K562 (cell line): ENCODE data around the gene TFF2. TPM values are rescaled to one million over a fixed set of nuclear protein-coding genes. Genes with fewer than 3 reads are reported as not detected.

Experiments
- ATAC-seq: fragments of 200-7000 bp; cut with Tn5 transposase; 3 replicates; pipeline ENCODE4 v1.9.1; 2020; ENCODE audit warnings: moderate library complexity
- BruUV-seq: library from RNA; stranded (reverse); fragments of 400-500 nt; replicated peaks from 2 replicates; lab custom pipeline; 2021; lab: Mats Ljungman, UMichigan
- CTCF ChIA-PET: fragments of 300-600 bp; formaldehyde crosslinking; extraction: SDS; loops from one replicate; lab custom pipeline; 2021; ENCODE audit warnings: low intra/inter-chr PET ratio; lab: Yijun Ruan, JAX
- POLR2A ChIA-PET: fragments of 300-600, 350-650 bp; sonication (Branson Sonifier 250); formaldehyde crosslinking; extraction: SDS; loops from one replicate; lab custom pipeline; 2021; ENCODE audit warnings: antibody characterized with exemption, inconsistent platforms; lab: Yijun Ruan, JAX
- DNase-seq, 4 experiments: peaks; one replicate each; pipeline versions ENCODE4 v3.0.0 to v3.0.0-alpha.2; 2011 to 2018; ENCODE audit warnings: low spot score in 3 of 4, mixed read lengths in 3 of 4; ENCODE audit errors: extremely low read depth in 1 of 4
- FAIRE-seq: peaks from 2 replicates; lab custom pipeline; 2011; peaks lifted over from hg19 to GRCh38; lab: Jason Lieb, UNC
- H2AFZ ChIP-seq: 2 replicates; pipeline ENCODE4 v1.6.0; 2011; ENCODE audit warnings: low read depth, low read length, control low read depth, inconsistent platforms
- H3K27ac ChIP-seq: fragments of 200-600 bp; 3 replicates; pipeline ENCODE4 v1.8.0; 2011; ENCODE audit warnings: low read depth, mild to moderate bottlenecking, control low read depth, inconsistent platforms, low read length, moderate library complexity, mixed read lengths; ENCODE audit errors: extremely low read depth
- H3K27me3 ChIP-seq, 2 experiments: fragments of 300-600 bp in 1 of 2; 2 replicates in 1 of 2; 3 replicates in 1 of 2; pipeline versions ENCODE4 v1.6.0 to v1.8.0; 2011; ENCODE audit warnings: inconsistent platforms in 2 of 2, low read length in 2 of 2, mild to moderate bottlenecking in 1 of 2, mixed read lengths in 1 of 2, moderate library complexity in 1 of 2; ENCODE audit not compliant: control insufficient read depth in 2 of 2, insufficient read depth in 2 of 2
- H3K36me3 ChIP-seq: fragments of 300-600 bp; 3 replicates; pipeline ENCODE4 v1.8.0; 2011; ENCODE audit warnings: mild to moderate bottlenecking, low read length, inconsistent platforms; ENCODE audit not compliant: control insufficient read depth, insufficient read depth
- H3K4me1 ChIP-seq, 2 experiments: fragments of 200-600 bp in 1 of 2; replicated peaks in 1 of 2; 2 replicates in 1 of 2; 3 replicates in 1 of 2; pipeline versions ENCODE4 v1.5.1 to v1.8.0; 2011; ENCODE audit warnings: inconsistent platforms in 2 of 2, low read length in 2 of 2, mild to moderate bottlenecking in 1 of 2, mixed read lengths in 1 of 2, moderate library complexity in 1 of 2; ENCODE audit not compliant: control insufficient read depth in 2 of 2, insufficient read depth in 2 of 2
- H3K4me2 ChIP-seq: 2 replicates; pipeline ENCODE4 v1.6.1; 2011; ENCODE audit warnings: low read length, control low read depth, inconsistent platforms, mixed read lengths; ENCODE audit not compliant: insufficient read depth
- H3K4me3 ChIP-seq: fragments of 200-600 bp; sonication (generic), shearing (Covaris generic); 2 replicates; pipeline ENCODE4 v1.5.1; 2016; ENCODE audit warnings: control low read depth, inconsistent platforms
- H3K79me2 ChIP-seq: fragments of 200-600 bp; 3 replicates; pipeline ENCODE4 v1.8.0; 2011; ENCODE audit warnings: low read length, inconsistent platforms; ENCODE audit not compliant: control insufficient read depth, insufficient read depth
- H3K9ac ChIP-seq, 2 experiments: 2 replicates each; pipeline versions ENCODE4 v1.6.0 to v1.6.1; 2011; ENCODE audit warnings: low read depth in 2 of 2, low read length in 2 of 2, control low read depth in 1 of 2, inconsistent platforms in 1 of 2, mild to moderate bottlenecking in 1 of 2, mixed read lengths in 1 of 2; ENCODE audit not compliant: insufficient read depth in 1 of 2
- H3K9me1 ChIP-seq: one replicate; pipeline ENCODE4 v1.6.0; 2011; ENCODE audit warnings: inconsistent platforms, mild to moderate bottlenecking, low read length, moderate library complexity; ENCODE audit not compliant: control insufficient read depth, insufficient read depth
- H3K9me3 ChIP-seq: replicated peaks from 2 replicates; pipeline ENCODE4 v1.5.1; 2011; ENCODE audit warnings: low read depth, low read length, inconsistent platforms; ENCODE audit not compliant: control insufficient read depth, insufficient read depth
- H4K20me1 ChIP-seq: replicated peaks from 2 replicates; pipeline ENCODE4 v1.6.1; 2011; ENCODE audit warnings: low read length, inconsistent platforms, mixed read lengths; ENCODE audit not compliant: control insufficient read depth, insufficient read depth
- BCLAF1 ChIP-seq, 2 experiments: fragments of 450-650 bp in 1 of 2; IDR thresholded peaks; 2 replicates each; pipeline ENCODE4 v1.6.1; 2011 to 2017; ENCODE audit warnings: low read depth in 2 of 2, antibody characterized with exemption in 1 of 2, borderline replicate concordance in 1 of 2, low read length in 1 of 2, mild to moderate bottlenecking in 1 of 2, mixed read lengths in 1 of 2; ENCODE audit not compliant: control insufficient read depth in 1 of 2
- BRF1 ChIP-seq: IDR thresholded peaks from 3 replicates; pipeline ENCODE4 v1.6.1; 2011; ENCODE audit warnings: borderline replicate concordance, mild to moderate bottlenecking; ENCODE audit not compliant: insufficient read length; ENCODE audit errors: extremely low read depth
- POLR2AphosphoS5 ChIP-seq: IDR thresholded peaks from 2 replicates; pipeline ENCODE4 v1.6.1; 2011; ENCODE audit warnings: mild to moderate bottlenecking, low read depth, low read length, moderate library complexity; ENCODE audit not compliant: control insufficient read depth, insufficient read depth
- SRSF1 ChIP-seq: fragments of 200-400 bp; formaldehyde crosslinking; IDR thresholded peaks from 2 replicates; pipeline ENCODE4 v1.6.1; 2017; ENCODE audit warnings: mild to moderate bottlenecking, low read depth, low read length, moderate library complexity
- TBP ChIP-seq: optimal IDR thresholded peaks from 2 replicates; pipeline ENCODE3; 2011; ENCODE audit warnings: low read depth, low read length, improper control_type of control experiment
- TRIM28 ChIP-seq: fragments of 450-650 bp; IDR thresholded peaks from 2 replicates; pipeline ENCODE4 v1.6.1; 2017
- ZBTB5 ChIP-seq: fragments of 450-650 bp; IDR thresholded peaks from 2 replicates; pipeline ENCODE4 v1.6.1; 2017; ENCODE audit warnings: antibody characterized with exemption
- ZBTB7A ChIP-seq: IDR thresholded peaks from 2 replicates; pipeline ENCODE4 v1.6.1; 2011; ENCODE audit warnings: low read depth, mild to moderate bottlenecking, low read length, moderate library complexity, borderline replicate concordance; ENCODE audit not compliant: control insufficient read depth
- ZFP1 ChIP-seq: fragments of 450-650 bp; formaldehyde crosslinking; IDR thresholded peaks from 2 replicates; pipeline ENCODE4 v1.4.0; 2020; ENCODE audit warnings: mild to moderate bottlenecking, mixed read lengths
- WGBS: fragments of 100-300 bp; shearing (Covaris generic); methylation state at CpG from one replicate; pipeline ENCODE4 v1.1.6; 2016; ENCODE audit warnings: low coverage, mixed read lengths; ENCODE audit not compliant: insufficient coverage; ENCODE audit errors: missing lambda C conversion rate; 5-methylcytosine and 5-hydroxymethylcytosine counted together
- in situ Hi-C: fragments of 300-500 bp; cut with MboI; formaldehyde crosslinking; loops from 4 replicates; pipeline ENCODE4 v1.15.0; 2018; ENCODE audit warnings: inconsistent platforms, mixed read lengths
- intact Hi-C: fragments of 100-400 bp; cut with micrococcal nuclease; formaldehyde crosslinking; loops from 2 replicates; pipeline ENCODE4 v1.14.2; 2022
- polyA plus RNA-seq, 8 experiments: library from polyadenylated mRNA; depleted of rRNA in 4 of 8; stranded (reverse) in 5 of 8; unstranded in 3 of 8; fragments of >200 nt; fragmentation: Nextera tagmentation in 2 of 8; fragmentation: Illumina TruSeq in 1 of 8; extraction: Ambion mirVana in 2 of 8; extraction: Trizol in 1 of 8; gene quantifications; 2 replicates each; pipeline versions ENCODE4 v1.2.1 to v1.2.3, GENCODE V29; 2011 to 2014; ENCODE audit warnings: inconsistent platforms in 1 of 8, missing spikeins in 1 of 8
- total RNA-seq, 7 experiments: library from RNA; depleted of rRNA in 6 of 7; stranded (reverse); fragments of >200 nt in 6 of 7; fragmentation: Illumina TruSeq in 2 of 7; extraction: Trizol in 2 of 7; gene quantifications; 2 replicates each; pipeline versions ENCODE4 v1.2.1 to v1.2.3, GENCODE V29; 2011 to 2021; ENCODE audit warnings: low replicate concordance in 1 of 7

The TFF2 gene
- total and polyA plus RNA-seq, 9 of the 15 experiments (the other 6 are each of a cell fraction or from before 2014, with no cell fraction given): not detected

GRCh38 chr21:42375506-42375905, 24.7 kb upstream of the TFF2 start:
- CTCF ChIA-PET: interaction anchor here (2.1 kb wide), 1 partner anchor 74 kb away, joined by 13 read pairs; no protein-coding TSS in a partner anchor
- POLR2A ChIA-PET: interaction anchor here (0.7 kb wide), 1 partner anchor 34 kb away, joined by 3 read pairs; no protein-coding TSS in a partner anchor
- ATAC-seq: no peak

More at GRCh38 chr21:42375506-42375905, 24.7 kb upstream of the TFF2 start:
- no peak overlapping the region for H3K4me3 ChIP-seq
- TF ChIP-seq TBP (no peak), BRF1 (no peak), ZFP1 (no peak), TRIM28 (no peak), ZBTB5 (no peak), BCLAF1 (IDR thresholded peaks at IDR 0.05; ENCODE audit: borderline replicate concordance in 1 of 2, control insufficient read depth in 1 of 2, low read depth in 2 of 2, low read length in 1 of 2) (no peak), ZBTB7A (no peak), POLR2AphosphoS5 (no peak), SRSF1 (no peak)
- TF ChIP-seq, all 486 proteins: peak for 0
- peaks cover 7 to 28% of the 10 kb centered on the region in 2 experiments; a peak in 4 of 5 replicates for H3K4me1 ChIP-seq
- H3K27ac ChIP-seq: no peak overlapping the region
- no peaks in the 10 kb centered on the region for H3K9me1 ChIP-seq
- intact Hi-C loops (no loop called here), in situ Hi-C loops (loop anchor here (5.0 kb wide), 1 partner anchor 72 kb away; no protein-coding TSS in a partner anchor)
- H2AFZ ChIP-seq: no peak overlapping the region
- H3K4me2 ChIP-seq: no peak overlapping the region
- peaks cover 11% of the 10 kb centered on the region; the same call in 1 of the 2 replicates for H4K20me1 ChIP-seq
- no peaks in the 10 kb centered on the region for H3K9me3 ChIP-seq
- DNase-seq (no peak), FAIRE-seq (no peak)
- H3K79me2 ChIP-seq: no peaks in the 10 kb centered on the region
- no peaks in the 10 kb centered on the region for H3K36me3 ChIP-seq
- 21% methylated on average over 10 of the region's 11 CpGs for WGBS
- BruUV-seq: no TSS peak
- no peak overlapping the region; a peak in 1 of 4 replicates for H3K9ac ChIP-seq
- H3K27me3 ChIP-seq: peaks cover 21 to 75% of the 10 kb centered on the region in 2 experiments; a peak in 4 of 5 replicates
